Epithelial cell of esophagus (primary cell): ENCODE results near the gene SULT1C4.
"Not testable (repeated sequence)": the region's sequence is repeated elsewhere in the genome, so short reads cannot be mapped to it uniquely, and the experiment has no call there.

Experiments used
- DNase-seq: peaks from one replicate; pipeline ENCODE4 v3.0.0; 2010; ENCODE audit warnings: low read depth
- H3K4me3 ChIP-seq: 2 replicates; pipeline ENCODE4 v1.5.1; 2011; ENCODE audit warnings: mild to moderate bottlenecking, low read length, control low read depth
- CTCF ChIP-seq: IDR thresholded peaks from 2 replicates; pipeline ENCODE4 v1.5.1; 2011; ENCODE audit warnings: low read depth, mild to moderate bottlenecking, low read length, control low read depth, inconsistent platforms; ENCODE audit not compliant: insufficient read depth; ENCODE audit errors: missing control alignments

SULT1C4 gene

GRCh38 chr2:108423067-108423466, 45.3 kb downstream of the SULT1C4 start:
- DNase-seq: no peak
- no peak overlapping the region for H3K4me3 ChIP-seq
- no peak for TF ChIP-seq CTCF

- TF ChIP-seq CTCF: no peak
- DNase-seq: no peak
- H3K4me3 ChIP-seq: no peak overlapping the region
These were observed 45.9 kb downstream of the SULT1C4 start for GRCh38 chr2:108423502-108424251.

GRCh38 chr2:108428286-108429009, 50.7 kb downstream of the SULT1C4 start:
- no peak for DNase-seq
- no peak overlapping the region for H3K4me3 ChIP-seq
- TF ChIP-seq CTCF: no peak

GRCh38 chr2:108435578-108435977, 57.8 kb downstream of the SULT1C4 start:
- not testable (repeated sequence) for H3K4me3 ChIP-seq, DNase-seq

GRCh38 chr2:108436976-108437375, 59.2 kb downstream of the SULT1C4 start:
- DNase-seq: no peak
- no peak for TF ChIP-seq CTCF
- H3K4me3 ChIP-seq: no peak overlapping the region
